ENCODE results near the gene INSIG1. TPM values are rescaled to one million over a fixed set of nuclear protein-coding genes. Genes with fewer than 3 reads are reported as not detected.

INSIG1 gene
- total and polyA plus RNA-seq, 4 donors: 118 to 219 (median 193) TPM

DNA sequence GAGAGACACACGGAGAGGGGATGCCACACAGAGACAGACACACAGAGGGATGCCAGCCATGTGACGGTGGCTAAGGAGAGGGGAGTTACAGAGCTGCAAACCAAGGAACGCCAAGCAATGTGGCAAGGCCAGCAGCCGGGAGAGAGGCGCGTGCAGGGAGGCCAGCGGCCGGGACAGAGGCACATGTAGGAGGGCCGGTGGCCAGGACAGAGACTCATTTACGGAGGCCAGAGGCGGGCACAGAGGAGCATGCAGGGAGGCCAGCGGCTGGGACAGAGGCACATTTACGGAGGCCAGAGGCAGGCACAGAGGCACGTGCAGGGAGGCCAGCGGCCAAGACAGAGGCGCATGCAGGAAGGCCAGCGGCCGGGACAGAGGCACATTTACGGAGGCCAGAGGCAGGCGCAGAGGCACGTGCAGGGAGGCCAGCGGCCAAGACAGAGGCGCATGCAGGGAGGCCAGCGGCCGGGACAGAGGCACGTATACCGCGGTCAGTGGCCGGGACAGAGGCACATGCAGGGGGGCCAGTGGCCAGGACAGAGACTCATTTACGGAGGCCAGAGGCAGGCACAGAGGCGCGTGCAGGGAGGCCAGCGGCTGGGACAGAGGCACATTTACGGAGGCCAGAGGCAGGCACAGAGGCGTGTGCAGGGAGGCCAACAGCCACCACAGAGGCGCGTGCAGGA, 40.4 kb downstream of the INSIG1 start:
- H3K4me3 ChIP-seq (ENCODE audit: low read depth in 1 of 3, low read length in 3 of 3): no peak overlapping the region
- no peak overlapping the region for H3K9ac ChIP-seq (ENCODE audit: low read depth in 1 of 2, low read length in 2 of 2)
- DNase-seq (ENCODE audit: low spot score): no peak
- H3K9me3 ChIP-seq (ENCODE audit: control insufficient read depth in 4 of 4, low read length in 3 of 4): no peaks in the 10 kb centered on the region
- no peaks in the 10 kb centered on the region for H3K27me3 ChIP-seq (ENCODE audit: control insufficient read depth in 4 of 4, insufficient read depth in 4 of 4, low read length in 3 of 4)
- H3K4me1 ChIP-seq (ENCODE audit: control insufficient read depth in 4 of 4, insufficient read depth in 4 of 4, low read length in 3 of 4): no peaks in the 10 kb centered on the region
- no peaks in the 10 kb centered on the region for H3K36me3 ChIP-seq (ENCODE audit: control insufficient read depth in 4 of 4, insufficient read depth in 3 of 4, low read depth in 1 of 4, low read length in 3 of 4)
- no peak overlapping the region for H3K27ac ChIP-seq (ENCODE audit: low read depth in 1 of 2, low read length in 2 of 2)
- WGBS: 90% methylated on average over 37 of the region's 37 CpGs
- TF ChIP-seq YY1 (IDR thresholded peaks at IDR 0.05) (no peak), JUND (IDR thresholded peaks at IDR 0.05) (no peak), RAD21 (IDR thresholded peaks at IDR 0.05) (no peak), NR2F2 (IDR thresholded peaks at IDR 0.05) (no peak), GABPA (IDR thresholded peaks at IDR 0.05 in 1 of 2, conservative IDR thresholded peaks at IDR 0.05 in 1 of 2) (no peak), SP1 (IDR thresholded peaks at IDR 0.05) (no peak), HNF4G (IDR thresholded peaks at IDR 0.05) (no peak)
- TF ChIP-seq, protein P1, sequence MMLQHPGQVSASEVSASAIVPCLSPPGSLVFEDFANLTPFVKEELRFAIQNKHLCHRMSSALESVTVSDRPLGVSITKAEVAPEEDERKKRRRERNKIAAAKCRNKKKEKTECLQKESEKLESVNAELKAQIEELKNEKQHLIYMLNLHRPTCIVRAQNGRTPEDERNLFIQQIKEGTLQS (IDR thresholded peaks at IDR 0.05): no peak
- TF ChIP-seq, protein P2, sequence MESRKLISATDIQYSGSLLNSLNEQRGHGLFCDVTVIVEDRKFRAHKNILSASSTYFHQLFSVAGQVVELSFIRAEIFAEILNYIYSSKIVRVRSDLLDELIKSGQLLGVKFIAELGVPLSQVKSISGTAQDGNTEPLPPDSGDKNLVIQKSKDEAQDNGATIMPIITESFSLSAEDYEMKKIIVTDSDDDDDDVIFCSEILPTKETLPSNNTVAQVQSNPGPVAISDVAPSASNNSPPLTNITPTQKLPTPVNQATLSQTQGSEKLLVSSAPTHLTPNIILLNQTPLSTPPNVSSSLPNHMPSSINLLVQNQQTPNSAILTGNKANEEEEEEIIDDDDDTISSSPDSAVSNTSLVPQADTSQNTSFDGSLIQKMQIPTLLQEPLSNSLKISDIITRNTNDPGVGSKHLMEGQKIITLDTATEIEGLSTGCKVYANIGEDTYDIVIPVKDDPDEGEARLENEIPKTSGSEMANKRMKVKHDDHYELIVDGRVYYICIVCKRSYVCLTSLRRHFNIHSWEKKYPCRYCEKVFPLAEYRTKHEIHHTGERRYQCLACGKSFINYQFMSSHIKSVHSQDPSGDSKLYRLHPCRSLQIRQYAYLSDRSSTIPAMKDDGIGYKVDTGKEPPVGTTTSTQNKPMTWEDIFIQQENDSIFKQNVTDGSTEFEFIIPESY (IDR thresholded peaks at IDR 0.05): no peak
- TF ChIP-seq, protein P3, sequence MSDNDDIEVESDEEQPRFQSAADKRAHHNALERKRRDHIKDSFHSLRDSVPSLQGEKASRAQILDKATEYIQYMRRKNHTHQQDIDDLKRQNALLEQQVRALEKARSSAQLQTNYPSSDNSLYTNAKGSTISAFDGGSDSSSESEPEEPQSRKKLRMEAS (IDR thresholded peaks at IDR 0.05): no peak
- TF ChIP-seq, protein P4, sequence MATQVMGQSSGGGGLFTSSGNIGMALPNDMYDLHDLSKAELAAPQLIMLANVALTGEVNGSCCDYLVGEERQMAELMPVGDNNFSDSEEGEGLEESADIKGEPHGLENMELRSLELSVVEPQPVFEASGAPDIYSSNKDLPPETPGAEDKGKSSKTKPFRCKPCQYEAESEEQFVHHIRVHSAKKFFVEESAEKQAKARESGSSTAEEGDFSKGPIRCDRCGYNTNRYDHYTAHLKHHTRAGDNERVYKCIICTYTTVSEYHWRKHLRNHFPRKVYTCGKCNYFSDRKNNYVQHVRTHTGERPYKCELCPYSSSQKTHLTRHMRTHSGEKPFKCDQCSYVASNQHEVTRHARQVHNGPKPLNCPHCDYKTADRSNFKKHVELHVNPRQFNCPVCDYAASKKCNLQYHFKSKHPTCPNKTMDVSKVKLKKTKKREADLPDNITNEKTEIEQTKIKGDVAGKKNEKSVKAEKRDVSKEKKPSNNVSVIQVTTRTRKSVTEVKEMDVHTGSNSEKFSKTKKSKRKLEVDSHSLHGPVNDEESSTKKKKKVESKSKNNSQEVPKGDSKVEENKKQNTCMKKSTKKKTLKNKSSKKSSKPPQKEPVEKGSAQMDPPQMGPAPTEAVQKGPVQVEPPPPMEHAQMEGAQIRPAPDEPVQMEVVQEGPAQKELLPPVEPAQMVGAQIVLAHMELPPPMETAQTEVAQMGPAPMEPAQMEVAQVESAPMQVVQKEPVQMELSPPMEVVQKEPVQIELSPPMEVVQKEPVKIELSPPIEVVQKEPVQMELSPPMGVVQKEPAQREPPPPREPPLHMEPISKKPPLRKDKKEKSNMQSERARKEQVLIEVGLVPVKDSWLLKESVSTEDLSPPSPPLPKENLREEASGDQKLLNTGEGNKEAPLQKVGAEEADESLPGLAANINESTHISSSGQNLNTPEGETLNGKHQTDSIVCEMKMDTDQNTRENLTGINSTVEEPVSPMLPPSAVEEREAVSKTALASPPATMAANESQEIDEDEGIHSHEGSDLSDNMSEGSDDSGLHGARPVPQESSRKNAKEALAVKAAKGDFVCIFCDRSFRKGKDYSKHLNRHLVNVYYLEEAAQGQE (IDR thresholded peaks at IDR 0.05): no peak

DNA sequence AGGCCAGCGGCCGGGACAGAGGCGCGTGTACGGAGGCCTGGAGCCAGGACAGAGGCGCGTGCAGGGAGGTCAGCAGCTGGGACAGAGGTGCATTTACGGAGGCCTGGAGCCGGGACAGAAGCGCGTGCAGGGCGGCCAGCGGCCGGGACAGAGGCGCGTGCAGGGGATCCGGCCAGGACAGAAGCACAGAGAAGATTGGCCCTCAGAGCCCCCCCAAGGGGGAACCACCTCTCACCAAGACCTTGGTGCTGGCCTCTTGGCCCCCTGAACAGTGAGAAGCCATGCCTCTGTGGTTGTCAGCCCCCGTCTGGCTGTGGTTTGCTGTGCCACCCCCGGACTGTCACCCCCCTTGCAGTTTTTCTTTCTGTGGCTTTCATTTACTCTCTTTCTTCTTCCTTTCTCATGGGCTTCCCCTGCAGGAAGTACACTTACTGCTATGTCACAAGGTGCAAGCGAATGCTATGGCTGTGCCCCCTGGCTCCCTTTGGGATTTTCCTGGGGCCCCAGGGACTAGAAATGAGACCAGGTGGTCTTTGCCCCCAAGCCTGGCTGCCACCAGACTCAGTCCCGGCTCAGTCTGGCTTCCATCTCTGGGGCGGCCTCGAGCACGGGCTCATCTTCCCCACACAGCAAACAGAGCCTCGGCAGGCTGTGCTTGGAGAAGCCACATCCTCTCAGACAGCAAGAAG, 41.1 kb downstream of the INSIG1 start:
- TF ChIP-seq, protein P5, sequence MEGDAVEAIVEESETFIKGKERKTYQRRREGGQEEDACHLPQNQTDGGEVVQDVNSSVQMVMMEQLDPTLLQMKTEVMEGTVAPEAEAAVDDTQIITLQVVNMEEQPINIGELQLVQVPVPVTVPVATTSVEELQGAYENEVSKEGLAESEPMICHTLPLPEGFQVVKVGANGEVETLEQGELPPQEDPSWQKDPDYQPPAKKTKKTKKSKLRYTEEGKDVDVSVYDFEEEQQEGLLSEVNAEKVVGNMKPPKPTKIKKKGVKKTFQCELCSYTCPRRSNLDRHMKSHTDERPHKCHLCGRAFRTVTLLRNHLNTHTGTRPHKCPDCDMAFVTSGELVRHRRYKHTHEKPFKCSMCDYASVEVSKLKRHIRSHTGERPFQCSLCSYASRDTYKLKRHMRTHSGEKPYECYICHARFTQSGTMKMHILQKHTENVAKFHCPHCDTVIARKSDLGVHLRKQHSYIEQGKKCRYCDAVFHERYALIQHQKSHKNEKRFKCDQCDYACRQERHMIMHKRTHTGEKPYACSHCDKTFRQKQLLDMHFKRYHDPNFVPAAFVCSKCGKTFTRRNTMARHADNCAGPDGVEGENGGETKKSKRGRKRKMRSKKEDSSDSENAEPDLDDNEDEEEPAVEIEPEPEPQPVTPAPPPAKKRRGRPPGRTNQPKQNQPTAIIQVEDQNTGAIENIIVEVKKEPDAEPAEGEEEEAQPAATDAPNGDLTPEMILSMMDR (IDR thresholded peaks at IDR 0.05; ENCODE audit: low read depth, low read length, missing input control): no peak
- TF ChIP-seq, protein P1 (IDR thresholded peaks at IDR 0.05): no peak
- no peak for TF ChIP-seq JUND (IDR thresholded peaks at IDR 0.05)
- H3K4me1 ChIP-seq (ENCODE audit: control insufficient read depth in 4 of 4, insufficient read depth in 4 of 4, low read length in 3 of 4): no peaks in the 10 kb centered on the region
- no peaks in the 10 kb centered on the region for H3K27me3 ChIP-seq (ENCODE audit: control insufficient read depth in 4 of 4, insufficient read depth in 4 of 4, low read length in 3 of 4)
- H3K9me3 ChIP-seq (ENCODE audit: control insufficient read depth in 4 of 4, low read length in 3 of 4): no peaks in the 10 kb centered on the region
- no peak for DNase-seq (ENCODE audit: low spot score)
- H3K36me3 ChIP-seq (ENCODE audit: control insufficient read depth in 4 of 4, insufficient read depth in 3 of 4, low read depth in 1 of 4, low read length in 3 of 4): no peaks in the 10 kb centered on the region
- no peak overlapping the region for H3K27ac ChIP-seq (ENCODE audit: low read depth in 1 of 2, low read length in 2 of 2)
- no peak overlapping the region for H3K9ac ChIP-seq (ENCODE audit: low read depth in 1 of 2, low read length in 2 of 2)
- 79% methylated on average over 25 of the region's 25 CpGs for WGBS
- H3K4me3 ChIP-seq (ENCODE audit: low read depth in 1 of 3, low read length in 3 of 3): no peak overlapping the region

Measured in liver (tissue), 9 donors.